OCI-LY3 (cell line): ENCODE measurements around the gene KBTBD4.

Source experiments
- CTCF ChIP-seq: fragments of 200-600, 300-600 bp; sonication (generic); IDR thresholded peaks from 2 replicates; pipeline ENCODE4 v1.5.1; 2014; ENCODE audit warnings: antibody characterized with exemption, low read length, low read depth
- EZH2phosphoT487 ChIP-seq: fragments of 200-600 bp; shearing (Covaris generic); IDR thresholded peaks from 2 replicates; pipeline ENCODE4 v1.6.1; 2018; ENCODE audit warnings: antibody characterized with exemption, mixed run types, low read depth

- TF ChIP-seq EZH2phosphoT487, result no peak
- no peak for TF ChIP-seq CTCF
These were observed 39.8 kb downstream of the KBTBD4 start for GRCh38 chr11:47538741-47539565.
